ENCODE measurements around the gene IRF6. TPM values are rescaled to one million over a fixed set of nuclear protein-coding genes. Genes with fewer than 3 reads are reported as not detected.

The IRF6 gene
- polyA plus RNA-seq, 5 donors: 18.5 to 26.3 (median 20.5) TPM

GRCh38 chr1:209825591-209826434 lies 19.9 kb upstream of the IRF6 start:
- DNase-seq: no peak

GRCh38 chr1:209823143-209824041 lies 17.4 kb upstream of the IRF6 start:
- no peak for DNase-seq

GRCh38 chr1:209822706-209823105 lies 16.8 kb upstream of the IRF6 start:
- DNase-seq: no peak

GRCh38 chr1:209820986-209821385 lies 15.0 kb upstream of the IRF6 start:
- DNase-seq: no peak

GRCh38 chr1:209819058-209819457 lies 13.1 kb upstream of the IRF6 start:
- no peak for DNase-seq

GRCh38 chr1:209817691-209818090 lies 11.7 kb upstream of the IRF6 start:
- no peak for DNase-seq

GRCh38 chr1:209816923-209817322 lies 11.0 kb upstream of the IRF6 start:
- no peak for DNase-seq

GRCh38 chr1:209815931-209816341 lies 10.0 kb upstream of the IRF6 start:
- DNase-seq: no peak

GRCh38 chr1:209815490-209815889 lies 9.5 kb upstream of the IRF6 start:
- no peak for DNase-seq

- no peak for DNase-seq
Observed at GRCh38 chr1:209813902-209814301, 8.0 kb upstream of the IRF6 start.

- DNase-seq: no peak
Observed at GRCh38 chr1:209810783-209811182, 4.8 kb upstream of the IRF6 start.

GRCh38 chr1:209809611-209810010 lies 3.7 kb upstream of the IRF6 start:
- no peak for DNase-seq

GRCh38 chr1:209808059-209808581 lies 2.2 kb upstream of the IRF6 start:
- peak in 1 of 2 donors; percentile 38 for DNase-seq

GRCh38 chr1:209807509-209807908 lies 1.6 kb upstream of the IRF6 start:
- no peak for DNase-seq

- peak in 1 of 2 donors; percentile 30 for DNase-seq
Observed at GRCh38 chr1:209805341-209805781, 581 bp downstream of the IRF6 start.

- DNase-seq: no peak
Observed at GRCh38 chr1:209803568-209803967, 2.4 kb downstream of the IRF6 start.

GRCh38 chr1:209802780-209803152 lies 3.2 kb downstream of the IRF6 start:
- no peak for DNase-seq

- DNase-seq: no peak
Observed at GRCh38 chr1:209802117-209802779, 3.7 kb downstream of the IRF6 start.

GRCh38 chr1:209800984-209801834 lies 4.7 kb downstream of the IRF6 start:
- no peak for DNase-seq

GRCh38 chr1:209797978-209798639 lies 7.8 kb downstream of the IRF6 start:
- no peak for DNase-seq

Measured in right lung (tissue), 5 donors.